Measurements from ENCODE around the gene PGLYRP4.

Gene PGLYRP4

GRCh38 chr1:153374071-153374470, 25.4 kb upstream of the PGLYRP4 start:
- no peak for DNase-seq

GRCh38 chr1:153372571-153372970, 23.9 kb upstream of the PGLYRP4 start:
- DNase-seq, result no peak

DNA sequence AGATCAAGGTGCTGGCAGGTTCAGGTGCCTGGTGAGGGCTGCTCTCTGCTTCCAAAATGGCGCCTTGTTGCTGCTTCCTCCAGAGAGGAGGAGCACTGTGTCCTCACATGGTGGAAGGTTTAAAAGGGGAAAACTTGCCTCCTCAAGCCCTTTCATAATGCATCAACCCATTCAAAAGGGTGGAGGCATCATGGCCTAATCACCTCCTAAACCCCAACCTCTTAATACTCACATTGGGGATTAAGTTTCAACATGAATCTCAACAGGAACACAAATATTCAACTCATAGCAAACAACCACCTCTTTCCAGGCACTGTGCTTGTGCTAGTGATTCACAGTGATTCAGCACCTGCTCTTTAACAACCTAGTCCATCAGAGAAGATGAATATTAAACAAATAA, 22.6 kb upstream of the PGLYRP4 start:
- DNase-seq, result no peak

GRCh38 chr1:153370146-153370545, 21.5 kb upstream of the PGLYRP4 start:
- DNase-seq, result no peak

GRCh38 chr1:153368495-153368894, 19.9 kb upstream of the PGLYRP4 start:
- DNase-seq, result no peak

- no peak for DNase-seq
These were observed 18.4 kb upstream of the PGLYRP4 start for GRCh38 chr1:153367090-153367489.

DNA sequence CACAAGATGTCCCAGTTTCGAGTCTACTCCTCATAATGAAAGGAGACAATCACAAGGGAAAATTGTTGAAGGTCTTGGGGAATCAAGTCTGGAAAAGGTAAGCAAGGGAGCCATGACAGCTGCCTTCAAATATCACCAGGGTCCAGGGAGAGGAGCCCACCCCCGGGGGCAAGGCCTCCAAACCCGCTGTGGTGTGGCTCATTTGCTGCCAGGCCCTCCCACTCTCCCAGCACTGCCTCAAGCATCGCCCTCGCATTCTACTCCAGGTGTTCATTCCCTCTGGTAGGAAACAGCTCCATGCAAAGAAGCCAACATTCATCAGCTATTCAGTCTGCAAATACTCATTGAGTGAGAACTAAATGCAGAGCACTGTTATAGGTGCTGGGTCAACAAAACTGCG, 17.6 kb upstream of the PGLYRP4 start:
- no peak for DNase-seq

GRCh38 chr1:153365696-153366095, 17.1 kb upstream of the PGLYRP4 start:
- no peak for DNase-seq

- no peak for DNase-seq
These were observed 16.4 kb upstream of the PGLYRP4 start for GRCh38 chr1:153364766-153365666.

DNA sequence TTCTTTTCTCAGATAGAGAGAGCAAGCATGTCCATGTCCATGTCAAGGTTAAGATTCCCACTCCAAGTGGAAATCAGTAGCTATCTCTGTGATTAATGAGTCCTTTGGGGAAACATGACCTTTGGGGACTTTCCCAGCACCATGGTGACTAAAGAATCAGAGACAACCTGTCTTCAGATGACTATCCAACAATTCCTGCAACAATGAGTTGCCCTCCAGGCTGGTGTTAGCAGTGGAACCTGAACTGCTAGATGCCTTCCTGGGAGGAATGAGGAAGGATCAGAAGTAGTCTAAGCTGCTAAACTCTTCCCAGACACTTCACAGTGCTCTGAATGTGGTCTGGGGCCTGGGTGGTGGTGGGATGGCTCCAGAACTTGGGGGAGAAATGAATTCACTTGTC, 15.5 kb upstream of the PGLYRP4 start:
- DNase-seq, result no peak

GRCh38 chr1:153363641-153364040, 15.0 kb upstream of the PGLYRP4 start:
- DNase-seq, result no peak

DNA sequence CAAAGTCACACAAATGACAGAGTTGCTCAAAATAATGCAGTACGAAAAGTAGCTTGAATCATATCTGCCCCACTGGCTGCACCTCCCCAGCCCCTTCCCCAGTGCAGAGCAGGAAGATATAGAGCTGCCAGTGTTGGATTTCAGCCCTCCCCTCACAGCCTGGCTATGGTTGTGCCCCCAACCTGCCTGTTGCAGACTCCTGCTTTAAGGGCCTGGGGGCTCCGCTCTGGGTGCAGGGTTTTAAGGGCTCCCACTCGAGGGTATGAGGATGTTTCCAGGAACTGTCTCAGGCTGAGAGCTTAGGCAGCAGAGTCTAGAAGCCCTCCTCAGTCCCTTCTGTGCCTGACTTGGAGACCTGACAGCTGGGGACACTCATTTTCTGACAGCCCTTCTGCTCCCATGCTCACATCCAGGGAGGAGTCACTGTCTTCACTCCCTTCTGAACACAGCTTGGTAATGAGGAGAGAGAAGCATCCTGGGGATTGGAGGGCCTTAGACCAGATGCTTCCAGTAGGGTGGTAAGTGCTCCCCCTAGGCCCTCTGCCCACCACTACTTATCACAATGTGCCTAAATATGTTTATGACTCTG, 13.6 kb upstream of the PGLYRP4 start:
- no peak for DNase-seq

GRCh38 chr1:153361480-153362109, 13.0 kb upstream of the PGLYRP4 start:
- DNase-seq, result no peak

GRCh38 chr1:153360592-153361479, 12.2 kb upstream of the PGLYRP4 start:
- DNase-seq, result no peak

DNA sequence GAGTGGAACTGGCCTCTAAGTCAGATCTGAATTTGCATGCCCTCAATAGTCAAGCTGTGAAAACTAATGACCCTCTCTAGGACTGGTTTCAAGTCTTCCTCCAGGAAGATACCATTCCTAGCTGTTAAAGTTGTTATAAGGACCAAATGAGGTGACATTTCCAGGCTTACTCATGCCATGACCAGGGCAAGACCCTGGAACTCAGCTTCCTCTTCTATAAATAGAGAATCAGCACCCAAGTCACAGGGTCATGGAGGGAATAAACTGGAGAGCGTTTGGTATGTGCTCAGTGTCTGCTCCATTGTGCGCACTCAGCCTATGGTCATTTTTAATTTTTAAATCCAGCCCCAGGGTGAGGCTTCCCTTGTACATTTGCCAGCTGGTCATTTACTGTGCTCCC, 11.5 kb upstream of the PGLYRP4 start:
- DNase-seq, result no peak

DNA sequence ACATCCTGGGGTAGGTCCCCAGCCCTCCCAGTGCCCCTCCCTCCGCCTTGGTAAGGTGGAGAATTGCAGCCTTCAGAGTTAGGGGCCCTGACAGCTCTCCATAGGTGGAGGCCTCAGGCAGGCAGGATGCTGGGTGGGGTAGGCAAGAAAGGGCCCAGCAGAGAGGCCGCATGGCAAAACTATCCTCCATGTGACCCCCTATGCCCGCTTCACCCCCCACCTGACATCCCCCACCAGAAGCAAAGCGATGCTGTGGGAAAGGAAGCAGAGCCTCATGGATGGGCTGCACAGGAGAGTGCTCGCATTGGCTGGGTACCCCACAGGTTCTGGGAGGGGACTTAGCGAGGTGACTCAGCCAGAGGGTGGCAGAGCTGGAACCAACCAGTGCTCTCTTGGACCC, 10.6 kb upstream of the PGLYRP4 start:
- no peak for DNase-seq

- DNase-seq, result no peak
These were observed 10.0 kb upstream of the PGLYRP4 start for GRCh38 chr1:153358691-153358975.

DNA sequence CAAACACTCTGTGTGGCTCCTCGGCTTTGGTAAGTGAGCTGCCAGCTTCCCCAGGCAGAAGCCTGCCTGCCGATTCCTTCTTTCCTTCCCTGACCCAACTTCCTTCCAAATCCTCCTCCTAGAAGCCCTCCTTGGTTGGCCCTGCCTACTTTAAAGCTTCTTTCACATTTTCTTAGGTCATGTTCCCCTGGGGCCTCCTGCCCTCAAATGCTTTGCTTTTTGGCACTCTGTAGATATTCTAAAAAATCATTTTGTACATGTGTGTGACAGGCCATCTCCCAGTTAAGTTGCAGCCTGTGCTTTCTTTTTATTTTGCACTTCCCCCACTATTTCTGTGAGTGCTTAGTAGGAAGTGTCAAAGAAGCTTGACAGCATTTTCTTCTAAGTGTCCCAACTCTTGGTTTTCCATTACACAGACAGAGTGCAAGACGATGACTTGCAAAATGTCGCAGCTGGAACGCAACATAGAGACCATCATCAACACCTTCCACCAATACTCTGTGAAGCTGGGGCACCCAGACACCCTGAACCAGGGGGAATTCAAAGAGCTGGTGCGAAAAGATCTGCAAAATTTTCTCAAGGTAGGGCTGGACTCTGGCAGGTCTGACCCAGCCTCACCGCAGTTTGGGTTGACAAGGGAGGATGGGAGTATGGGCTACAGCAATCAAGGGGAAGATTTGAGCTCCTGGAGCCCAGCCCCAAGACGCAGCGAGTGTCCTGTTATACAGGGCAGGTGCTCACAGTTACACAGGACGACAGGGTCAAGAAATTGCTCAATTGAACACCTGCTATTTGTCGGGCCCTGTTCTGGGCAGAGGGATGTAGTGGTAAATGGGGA, 9.4 kb upstream of the PGLYRP4 start, which contains the start of gene S100A9:
S100A9 (plus strand) TSS at position 2 of the 838 bp plus-strand sequence; CDS start at position 432, 430 bp downstream.
- DNase-seq, result no peak

- no peak for DNase-seq
These were observed 8.6 kb upstream of the PGLYRP4 start for GRCh38 chr1:153357076-153357852.

DNA sequence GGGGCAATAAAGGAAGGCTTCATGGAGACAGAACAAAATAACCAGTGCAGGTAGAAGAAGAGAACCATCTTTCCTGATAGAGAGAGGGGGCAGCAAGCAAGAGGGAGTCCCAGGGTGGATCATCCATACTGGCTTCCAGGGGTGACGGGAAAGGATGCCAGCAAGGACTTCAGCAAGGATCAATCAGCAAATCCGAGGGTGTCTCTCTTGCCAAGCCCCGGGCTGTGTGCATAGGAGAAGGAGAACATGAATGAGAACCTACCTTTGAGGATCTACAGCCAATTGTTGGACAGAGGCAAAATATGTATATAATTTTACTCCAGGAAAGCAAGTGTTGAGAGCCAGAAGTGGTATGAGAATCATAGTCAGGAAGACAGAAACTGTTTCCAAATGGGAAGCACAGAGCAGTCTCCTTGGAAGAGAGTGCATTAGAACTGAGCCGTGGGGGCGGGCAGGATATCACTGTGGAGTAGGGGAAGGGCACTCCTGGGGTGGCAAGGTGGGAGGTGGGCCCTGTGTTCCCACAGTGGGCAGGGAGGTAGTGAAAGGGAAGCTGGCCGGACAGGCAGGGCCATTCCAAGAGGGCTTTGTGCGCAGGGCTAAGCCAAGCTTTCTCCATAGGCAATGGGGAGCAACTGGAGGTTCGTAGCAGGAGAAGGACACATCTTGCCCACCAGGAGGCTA, 7.9 kb upstream of the PGLYRP4 start:
- no peak for DNase-seq
